ENCODE data around the gene MEP1B. TPM values are rescaled to one million over a fixed set of nuclear protein-coding genes. Genes with fewer than 3 reads are reported as not detected.

MEP1B gene
- total and polyA plus RNA-seq, 12 donors = 0.17 TPM; not detected in 11

DNA sequence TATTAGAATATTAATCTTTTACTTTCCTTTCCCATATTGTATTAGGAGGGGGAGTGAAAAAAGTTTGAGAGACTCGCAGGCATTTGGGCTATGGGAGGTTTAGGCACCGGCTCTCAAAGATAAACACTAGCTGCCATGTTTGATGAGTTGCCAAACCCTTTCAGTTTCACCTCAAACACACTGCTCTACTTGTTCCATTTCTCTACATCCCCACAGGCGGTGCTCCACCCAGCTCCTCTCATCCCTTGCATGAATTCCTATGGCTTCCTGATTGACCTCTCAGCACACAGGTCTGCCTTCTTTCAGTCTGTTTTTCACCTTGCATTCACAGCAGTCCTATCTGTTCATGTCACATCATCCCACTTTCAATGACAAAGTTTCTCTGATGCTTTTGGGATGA is 65.7 kb downstream of the MEP1B start:
- no peak for TF ChIP-seq CTCF (IDR thresholded peaks at IDR 0.05)

DNA sequence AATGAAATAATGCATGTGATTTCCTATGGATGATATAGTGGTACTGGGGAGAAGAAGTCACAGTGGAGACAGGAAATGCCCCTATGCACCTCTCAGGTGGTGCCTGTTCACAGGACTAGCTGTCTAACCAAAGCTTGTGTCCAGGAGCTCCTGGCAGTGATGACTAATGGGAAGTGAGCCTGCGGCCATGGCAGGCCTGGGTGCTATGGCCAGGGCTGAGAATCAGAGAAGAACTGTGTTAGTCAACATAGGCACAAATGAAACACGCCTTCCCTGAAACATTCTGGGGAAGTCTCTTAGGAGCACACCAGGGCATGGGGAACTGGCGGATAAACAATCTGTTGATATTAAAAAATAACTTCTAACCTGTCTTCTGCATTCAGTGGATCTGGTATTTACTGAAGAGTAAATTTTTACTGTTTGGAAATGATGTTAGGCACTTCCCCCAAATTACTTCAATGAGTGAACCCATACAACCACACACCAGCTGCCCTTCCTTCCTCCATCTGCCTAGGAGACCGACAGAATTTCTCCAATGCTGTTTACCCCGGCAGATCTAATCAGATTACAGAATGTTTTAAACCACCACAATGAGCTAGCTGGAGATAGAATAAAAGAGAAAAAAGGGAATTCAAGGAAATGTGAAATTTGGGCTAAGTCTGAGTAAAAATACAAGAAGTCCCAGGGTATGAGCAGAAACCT is 67.4 kb downstream of the MEP1B start:
- WGBS, 2 donors = 79 to 80% methylated on average over 5 of the region's 5 CpGs

More for the DNA sequence above, 65.7 kb downstream of the MEP1B start:
- ATAC-seq = no peak
- no peak for DNase-seq
- intact Hi-C loops (cut with DNase I) = no loop called here
- no peak overlapping the region for H3K27ac ChIP-seq
- WGBS, 2 donors = 82 to 83% methylated on average over 3 of the region's 3 CpGs
- no peaks in the 10 kb centered on the region for H3K27me3 ChIP-seq
- H3K4me1 ChIP-seq = no peaks in the 10 kb centered on the region
- no peak overlapping the region for H3K4me3 ChIP-seq
- no peaks in the 10 kb centered on the region for H3K36me3 ChIP-seq
- H3K9me3 ChIP-seq = no peaks in the 10 kb centered on the region

GRCh38 chr18:32258148-32258547 is 68.3 kb downstream of the MEP1B start:
- no peaks in the 10 kb centered on the region for H3K27me3 ChIP-seq
- no peak for ATAC-seq
- H3K4me1 ChIP-seq = no peaks in the 10 kb centered on the region
- no peak overlapping the region for H3K4me3 ChIP-seq
- H3K36me3 ChIP-seq = no peaks in the 10 kb centered on the region
- no peak for DNase-seq
- H3K27ac ChIP-seq = no peak overlapping the region
- intact Hi-C loops (cut with DNase I) = no loop called here
- no peaks in the 10 kb centered on the region for H3K9me3 ChIP-seq
- WGBS, 2 donors = 72 to 84% methylated on average over 2 of the region's 2 CpGs
- no peak for TF ChIP-seq CTCF (IDR thresholded peaks at IDR 0.05)

More for the DNA sequence above, 67.4 kb downstream of the MEP1B start:
- no peak for DNase-seq
- H3K27me3 ChIP-seq = no peaks in the 10 kb centered on the region
- TF ChIP-seq CTCF (IDR thresholded peaks at IDR 0.05) = no peak
- H3K27ac ChIP-seq = no peak overlapping the region
- H3K4me1 ChIP-seq = no peaks in the 10 kb centered on the region
- no peaks in the 10 kb centered on the region for H3K36me3 ChIP-seq
- H3K9me3 ChIP-seq = no peaks in the 10 kb centered on the region
- no peak overlapping the region for H3K4me3 ChIP-seq
- ATAC-seq = no peak
- intact Hi-C loops (cut with DNase I) = no loop called here

- intact Hi-C loops (cut with DNase I) = no loop called here
- no peak for DNase-seq
- Histone ChIP-seq H3K9me3 (no peaks in the 10 kb centered on the region), H3K36me3 (no peaks in the 10 kb centered on the region), H3K4me3 (no peak overlapping the region), H3K4me1 (no peaks in the 10 kb centered on the region), H3K27me3 (no peaks in the 10 kb centered on the region), H3K27ac (no peak overlapping the region)
- whole genome bisulfite sequencing, 2 donors = 80 to 81% methylated on average over 5 of the region's 5 CpGs
- no peak for ATAC-seq
- TF ChIP-seq CTCF (IDR thresholded peaks at IDR 0.05) = no peak
Measured at GRCh38 chr18:32258558-32259204, 68.8 kb downstream of the MEP1B start.
